ENCODE measurements around the gene COL23A1. TPM values are rescaled to one million over a fixed set of nuclear protein-coding genes. Genes with fewer than 3 reads are reported as not detected.
"Not testable (repeated sequence)": the region's sequence is repeated elsewhere in the genome, so short reads cannot be mapped to it uniquely, and the experiment has no call there.

Gene COL23A1
- total RNA-seq, 1 experiment from 2014 or later, result 0.08 TPM

GRCh38 chr5:178265746-178266145 is 324.4 kb downstream of the COL23A1 start:
- DNase-seq (ENCODE audit: low spot score), result no peak

- no peak for DNase-seq (ENCODE audit: low spot score)
Observed at GRCh38 chr5:178264044-178264443, 326.1 kb downstream of the COL23A1 start.

- no peak for DNase-seq (ENCODE audit: low spot score)
Observed at GRCh38 chr5:178261666-178262600, 328.3 kb downstream of the COL23A1 start.

- DNase-seq (ENCODE audit: low spot score), result no peak
Observed at GRCh38 chr5:178259623-178260536, 330.3 kb downstream of the COL23A1 start.

- no peak for DNase-seq (ENCODE audit: low spot score)
Observed at GRCh38 chr5:178257650-178258049, 332.5 kb downstream of the COL23A1 start.

- DNase-seq (ENCODE audit: low spot score), result no peak
Observed at GRCh38 chr5:178256746-178257145, 333.4 kb downstream of the COL23A1 start.

GRCh38 chr5:178253632-178254031 is 336.6 kb downstream of the COL23A1 start:
- DNase-seq (ENCODE audit: low spot score), result not testable (repeated sequence)

GRCh38 chr5:178252258-178252657 is 337.9 kb downstream of the COL23A1 start:
- no peak for DNase-seq (ENCODE audit: low spot score)

GRCh38 chr5:178250263-178250662 is 339.9 kb downstream of the COL23A1 start:
- no peak for DNase-seq (ENCODE audit: low spot score)

GRCh38 chr5:178249191-178249989 is 340.8 kb downstream of the COL23A1 start:
- peak; percentile 95 for DNase-seq (ENCODE audit: low spot score)

GRCh38 chr5:178248750-178249149 is 341.4 kb downstream of the COL23A1 start:
- no peak for DNase-seq (ENCODE audit: low spot score)

- DNase-seq (ENCODE audit: low spot score), result no peak
Observed at GRCh38 chr5:178247481-178248456, 342.4 kb downstream of the COL23A1 start.

GRCh38 chr5:178246624-178247279 is 343.4 kb downstream of the COL23A1 start:
- DNase-seq (ENCODE audit: low spot score), result no peak

- no peak for DNase-seq (ENCODE audit: low spot score)
Observed at GRCh38 chr5:178245389-178245788, 344.8 kb downstream of the COL23A1 start.

GRCh38 chr5:178244576-178244975 is 345.6 kb downstream of the COL23A1 start:
- DNase-seq (ENCODE audit: low spot score), result no peak

GRCh38 chr5:178242416-178242815 is 347.8 kb downstream of the COL23A1 start:
- no peak for DNase-seq (ENCODE audit: low spot score)

GRCh38 chr5:178241688-178242231 is 348.4 kb downstream of the COL23A1 start:
- DNase-seq (ENCODE audit: low spot score), result no peak

- no peak for DNase-seq (ENCODE audit: low spot score)
Observed at GRCh38 chr5:178241231-178241663, 348.9 kb downstream of the COL23A1 start.

- DNase-seq (ENCODE audit: low spot score), result no peak
Observed at GRCh38 chr5:178240766-178241165, 349.4 kb downstream of the COL23A1 start.
